K562 (cell line): ENCODE results near the gene SLC15A5.

Source experiments
- BRCA1 ChIP-seq, 2 experiments: fragments of 450-650 bp in 1 of 2; sonication (generic) in 1 of 2; formaldehyde crosslinking in 1 of 2; IDR thresholded peaks; 2 replicates each; pipeline versions ENCODE4 v1.5.0 to v1.6.1; 2017 to 2020; ENCODE audit warnings: mild to moderate bottlenecking in 1 of 2, missing genetic modification reagents in 1 of 2
- FOXK2 ChIP-seq, 2 experiments: fragments of 450-650 bp; IDR thresholded peaks in 1 of 2; conservative IDR thresholded peaks in 1 of 2; 2 replicates each; pipeline ENCODE4 v1.6.1; 2016; ENCODE audit warnings: low read depth in 2 of 2, mild to moderate bottlenecking in 1 of 2
- MYC ChIP-seq, 2 experiments: fragments of 250-450 bp in 1 of 2; sonication (Bioruptor Pico) in 1 of 2; IDR thresholded peaks; 2 replicates each; pipeline versions ENCODE4 v1.5.1 to v1.6.1; 2012 to 2021; ENCODE audit warnings: low read depth in 2 of 2, borderline replicate concordance in 1 of 2, improper control_type of control experiment in 1 of 2, low read length in 1 of 2, mild to moderate bottlenecking in 1 of 2, moderate library complexity in 1 of 2
- POLR2A ChIP-seq: fragments of 450-650 bp; conservative IDR thresholded peaks from 2 replicates; pipeline ENCODE4 v1.6.1; 2016
- RBM25 ChIP-seq: fragments of 200-400 bp; formaldehyde crosslinking; IDR thresholded peaks from 2 replicates; pipeline ENCODE4 v1.6.1; 2018; ENCODE audit warnings: low read length, low read depth, moderate library complexity; ENCODE audit not compliant: severe bottlenecking
- TF ChIP-seq, protein P1 (sequence below): sonication (generic); formaldehyde crosslinking; IDR thresholded peaks from 2 replicates; pipeline ENCODE4 v1.9.0; 2022; ENCODE audit warnings: mild to moderate bottlenecking, missing genetic modification reagents
- TF ChIP-seq, protein P2 (sequence below), 3 experiments: IDR thresholded peaks in 2 of 3; conservative IDR thresholded peaks in 1 of 3; 2 replicates each; pipeline ENCODE4 v1.5.1; 2011 to 2012; ENCODE audit warnings: low read length in 3 of 3, mild to moderate bottlenecking in 3 of 3, control low read depth in 2 of 3, improper control_type of control experiment in 1 of 3, inconsistent platforms in 1 of 3, low read depth in 1 of 3, mixed read lengths in 1 of 3, moderate library complexity in 1 of 3; ENCODE audit not compliant: insufficient read depth in 2 of 3
- TF ChIP-seq, protein P3 (sequence below): fragments of 150-350 bp; IDR thresholded peaks from 2 replicates; pipeline ENCODE4 v1.6.1; 2014; ENCODE audit warnings: low read depth, mild to moderate bottlenecking, low read length, borderline replicate concordance

DNA sequence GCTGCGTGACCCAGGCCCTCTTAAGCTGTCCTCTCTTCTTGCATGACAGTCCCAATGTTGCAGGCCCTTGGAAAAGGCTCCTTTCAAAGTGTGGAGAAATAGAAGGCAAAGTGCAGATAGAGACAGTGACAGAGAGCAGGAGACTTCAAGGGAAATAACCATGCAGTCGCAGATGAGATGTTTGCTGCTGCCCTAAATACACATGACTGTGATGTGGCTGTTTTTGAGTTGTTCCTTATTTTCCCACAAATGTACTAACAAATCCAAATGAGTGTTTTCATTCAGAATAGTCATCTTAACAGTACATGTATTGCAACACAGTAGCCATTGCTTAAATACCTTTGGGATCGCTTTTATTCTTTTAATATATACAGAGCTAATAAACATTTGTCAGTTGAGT lies 101.6 kb downstream of the SLC15A5 start:
- TF ChIP-seq, protein P1, sequence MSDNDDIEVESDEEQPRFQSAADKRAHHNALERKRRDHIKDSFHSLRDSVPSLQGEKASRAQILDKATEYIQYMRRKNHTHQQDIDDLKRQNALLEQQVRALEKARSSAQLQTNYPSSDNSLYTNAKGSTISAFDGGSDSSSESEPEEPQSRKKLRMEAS (CRISPR knock-in tag): no peak
- TF ChIP-seq, protein P2, sequence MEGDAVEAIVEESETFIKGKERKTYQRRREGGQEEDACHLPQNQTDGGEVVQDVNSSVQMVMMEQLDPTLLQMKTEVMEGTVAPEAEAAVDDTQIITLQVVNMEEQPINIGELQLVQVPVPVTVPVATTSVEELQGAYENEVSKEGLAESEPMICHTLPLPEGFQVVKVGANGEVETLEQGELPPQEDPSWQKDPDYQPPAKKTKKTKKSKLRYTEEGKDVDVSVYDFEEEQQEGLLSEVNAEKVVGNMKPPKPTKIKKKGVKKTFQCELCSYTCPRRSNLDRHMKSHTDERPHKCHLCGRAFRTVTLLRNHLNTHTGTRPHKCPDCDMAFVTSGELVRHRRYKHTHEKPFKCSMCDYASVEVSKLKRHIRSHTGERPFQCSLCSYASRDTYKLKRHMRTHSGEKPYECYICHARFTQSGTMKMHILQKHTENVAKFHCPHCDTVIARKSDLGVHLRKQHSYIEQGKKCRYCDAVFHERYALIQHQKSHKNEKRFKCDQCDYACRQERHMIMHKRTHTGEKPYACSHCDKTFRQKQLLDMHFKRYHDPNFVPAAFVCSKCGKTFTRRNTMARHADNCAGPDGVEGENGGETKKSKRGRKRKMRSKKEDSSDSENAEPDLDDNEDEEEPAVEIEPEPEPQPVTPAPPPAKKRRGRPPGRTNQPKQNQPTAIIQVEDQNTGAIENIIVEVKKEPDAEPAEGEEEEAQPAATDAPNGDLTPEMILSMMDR (IDR thresholded peaks at IDR 0.05 in 2 of 3, conservative IDR thresholded peaks at IDR 0.05 in 1 of 3; ENCODE audit: insufficient read depth in 2 of 3, low read depth in 1 of 3, low read length in 3 of 3): no peak
- TF ChIP-seq BRCA1 (IDR thresholded peaks at IDR 0.05): no peak
- no peak for TF ChIP-seq BRCA1 (CRISPR knock-in tag; IDR thresholded peaks at IDR 0.05)
- TF ChIP-seq FOXK2 (conservative IDR thresholded peaks at IDR 0.05 in 1 of 2, IDR thresholded peaks at IDR 0.05 in 1 of 2; ENCODE audit: low read depth in 2 of 2): no peak
- TF ChIP-seq, protein P3, sequence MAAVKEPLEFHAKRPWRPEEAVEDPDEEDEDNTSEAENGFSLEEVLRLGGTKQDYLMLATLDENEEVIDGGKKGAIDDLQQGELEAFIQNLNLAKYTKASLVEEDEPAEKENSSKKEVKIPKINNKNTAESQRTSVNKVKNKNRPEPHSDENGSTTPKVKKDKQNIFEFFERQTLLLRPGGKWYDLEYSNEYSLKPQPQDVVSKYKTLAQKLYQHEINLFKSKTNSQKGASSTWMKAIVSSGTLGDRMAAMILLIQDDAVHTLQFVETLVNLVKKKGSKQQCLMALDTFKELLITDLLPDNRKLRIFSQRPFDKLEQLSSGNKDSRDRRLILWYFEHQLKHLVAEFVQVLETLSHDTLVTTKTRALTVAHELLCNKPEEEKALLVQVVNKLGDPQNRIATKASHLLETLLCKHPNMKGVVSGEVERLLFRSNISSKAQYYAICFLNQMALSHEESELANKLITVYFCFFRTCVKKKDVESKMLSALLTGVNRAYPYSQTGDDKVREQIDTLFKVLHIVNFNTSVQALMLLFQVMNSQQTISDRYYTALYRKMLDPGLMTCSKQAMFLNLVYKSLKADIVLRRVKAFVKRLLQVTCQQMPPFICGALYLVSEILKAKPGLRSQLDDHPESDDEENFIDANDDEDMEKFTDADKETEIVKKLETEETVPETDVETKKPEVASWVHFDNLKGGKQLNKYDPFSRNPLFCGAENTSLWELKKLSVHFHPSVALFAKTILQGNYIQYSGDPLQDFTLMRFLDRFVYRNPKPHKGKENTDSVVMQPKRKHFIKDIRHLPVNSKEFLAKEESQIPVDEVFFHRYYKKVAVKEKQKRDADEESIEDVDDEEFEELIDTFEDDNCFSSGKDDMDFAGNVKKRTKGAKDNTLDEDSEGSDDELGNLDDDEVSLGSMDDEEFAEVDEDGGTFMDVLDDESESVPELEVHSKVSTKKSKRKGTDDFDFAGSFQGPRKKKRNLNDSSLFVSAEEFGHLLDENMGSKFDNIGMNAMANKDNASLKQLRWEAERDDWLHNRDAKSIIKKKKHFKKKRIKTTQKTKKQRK: no peak
- TF ChIP-seq RBM25: no peak
- no peak for TF ChIP-seq POLR2A
- TF ChIP-seq MYC (IDR thresholded peaks at IDR 0.05; ENCODE audit: low read depth, low read length): no peak
- TF ChIP-seq MYC (CRISPR knock-in tag; IDR thresholded peaks at IDR 0.05; ENCODE audit: borderline replicate concordance, low read depth): no peak
